HCT116 (cell line): ENCODE results near the gene CCDC192. TPM values are rescaled to one million over a fixed set of nuclear protein-coding genes. Genes with fewer than 3 reads are reported as not detected.

Source experiments
- ATAC-seq: fragments of 200-7000 bp; cut with Tn5 transposase; 2 replicates; pipeline ENCODE4 v1.9.1; 2020; ENCODE audit warnings: mild to moderate bottlenecking, moderate library complexity
- BruUV-seq: library from RNA; stranded (reverse); fragments of 400-500 nt; replicated peaks from 2 replicates; lab custom pipeline; 2021; lab: Mats Ljungman, UMichigan
- CTCF ChIA-PET: fragments of 300-600 bp; sonication (Branson Sonifier 250); formaldehyde crosslinking; loops from one replicate; lab custom pipeline; 2021; ENCODE audit warnings: antibody characterized with exemption; lab: Charles Lee
- POLR2A ChIA-PET: fragments of 300-600, 350-600 bp; sonication (Branson Sonifier 250); formaldehyde crosslinking; loops from one replicate; lab custom pipeline; 2021; ENCODE audit warnings: antibody characterized with exemption; lab: Charles Lee
- RAD21 ChIA-PET, 2 experiments: fragments of 300-600 bp; sonication (Branson Sonifier 250); formaldehyde crosslinking; loops; one replicate each; lab custom pipeline; 2023; ENCODE audit warnings: low total read pairs in 2 of 2; ENCODE audit not compliant: uncharacterized antibody in 2 of 2, unreplicated experiment in 2 of 2, low non-redundant PET in 1 of 2; lab: Charles Lee
- DNase-seq: peaks from one replicate; pipeline ENCODE4 v3.0.0-alpha.2; 2010; ENCODE audit warnings: low read depth, low spot score
- H2AFZ ChIP-seq: fragments of 200-600 bp; shearing (Covaris generic), sonication (generic); 2 replicates; pipeline ENCODE4 v1.6.1; 2017; ENCODE audit warnings: low read depth, mixed run types, mixed read lengths, antibody characterized with exemption, low read length; ENCODE audit not compliant: poor library complexity, severe bottlenecking
- H3K27ac ChIP-seq: 2 replicates; pipeline ENCODE4 v1.5.1; 2012; ENCODE audit warnings: low read depth, low read length
- H3K27me3 ChIP-seq: fragments of 200-600 bp; sonication (generic); 2 replicates; pipeline ENCODE4 v1.6.1; 2016; ENCODE audit warnings: mixed run types, low read length, mixed read lengths; ENCODE audit not compliant: insufficient read depth
- H3K36me3 ChIP-seq, 2 experiments: fragments of 200-500 bp in 1 of 2; fragments of 200-600 bp in 1 of 2; sonication (Bioruptor generic) in 1 of 2; sonication (generic) in 1 of 2; 2 replicates each; pipeline versions ENCODE4 v1.5.1 to v1.6.1; 2014 to 2016; ENCODE audit warnings: low read length in 2 of 2, inconsistent platforms in 1 of 2, mixed read lengths in 1 of 2, mixed run types in 1 of 2; ENCODE audit not compliant: insufficient read depth in 2 of 2, control insufficient read depth in 1 of 2
- H3K4me1 ChIP-seq, 2 experiments: fragments of 200-600 bp in 1 of 2; sonication (generic) in 1 of 2; 2 replicates each; pipeline versions ENCODE4 v1.5.1 to v1.6.1; 2012 to 2017; ENCODE audit warnings: low read length in 2 of 2, inconsistent platforms in 1 of 2, mild to moderate bottlenecking in 1 of 2, mixed read lengths in 1 of 2, mixed run types in 1 of 2, moderate library complexity in 1 of 2; ENCODE audit not compliant: insufficient read depth in 2 of 2, control insufficient read depth in 1 of 2
- H3K4me2 ChIP-seq: fragments of 200-600 bp; sonication (generic); 2 replicates; pipeline ENCODE4 v1.6.1; 2017; ENCODE audit warnings: mixed run types, low read length, mixed read lengths
- H3K4me3 ChIP-seq, 2 experiments: fragments of 200-600 bp in 1 of 2; sonication (generic) in 1 of 2; replicated peaks in 1 of 2; 2 replicates each; pipeline ENCODE4 v1.5.1; 2011 to 2016; ENCODE audit warnings: low read length in 2 of 2, control low read depth in 1 of 2, low read depth in 1 of 2, mild to moderate bottlenecking in 1 of 2, mixed read lengths in 1 of 2, mixed run types in 1 of 2
- H3K79me2 ChIP-seq: fragments of 200-600 bp; sonication (generic); 2 replicates; pipeline ENCODE4 v1.6.1; 2017; ENCODE audit warnings: mild to moderate bottlenecking, mixed run types, low read length, moderate library complexity, mixed read lengths; ENCODE audit not compliant: insufficient read depth
- H3K9ac ChIP-seq: fragments of 200-600 bp; sonication (generic); 2 replicates; pipeline ENCODE4 v1.6.1; 2016; ENCODE audit warnings: low read length, mixed read lengths
- H3K9me2 ChIP-seq: fragments of 200-600 bp; sonication (generic), shearing (Covaris generic); 2 replicates; pipeline ENCODE4 v1.6.1; 2017; ENCODE audit warnings: mixed run types, mild to moderate bottlenecking, moderate library complexity; ENCODE audit not compliant: insufficient read depth
- H3K9me3 ChIP-seq, 2 experiments: fragments of 200-500 bp in 1 of 2; fragments of 200-600 bp in 1 of 2; sonication (Bioruptor generic) in 1 of 2; sonication (generic) in 1 of 2; 2 replicates each; pipeline ENCODE4 v1.6.1; 2014 to 2017; ENCODE audit warnings: low read length in 2 of 2, mixed read lengths in 2 of 2, inconsistent platforms in 1 of 2, low read depth in 1 of 2, mild to moderate bottlenecking in 1 of 2, mixed run types in 1 of 2, moderate library complexity in 1 of 2; ENCODE audit not compliant: control insufficient read depth in 1 of 2, insufficient read depth in 1 of 2
- H4K20me1 ChIP-seq: fragments of 200-600 bp; sonication (generic), shearing (Covaris generic); 2 replicates; pipeline ENCODE4 v1.6.1; 2017; ENCODE audit warnings: mixed run types, mild to moderate bottlenecking, moderate library complexity; ENCODE audit not compliant: insufficient read depth
- EGR1 ChIP-seq: IDR thresholded peaks from 2 replicates; pipeline ENCODE4 v1.6.1; 2012; ENCODE audit warnings: low read depth
- EZH2 ChIP-seq: fragments of 200-600 bp; sonication (generic); IDR thresholded peaks from 2 replicates; pipeline ENCODE4 v1.6.1; 2017; ENCODE audit warnings: antibody characterized with exemption, mixed run types
- FOSL1 ChIP-seq: IDR thresholded peaks from 2 replicates; pipeline ENCODE4 v1.6.1; 2012; ENCODE audit warnings: low read depth
- MAX ChIP-seq: IDR thresholded peaks from 2 replicates; pipeline ENCODE4 v1.6.1; 2012
- POLR2AphosphoS5 ChIP-seq: IDR thresholded peaks from 2 replicates; pipeline ENCODE4 v1.6.1; 2011; ENCODE audit warnings: mild to moderate bottlenecking, low read depth, low read length, moderate library complexity
- TCF7L2 ChIP-seq: IDR thresholded peaks from 2 replicates; pipeline ENCODE4 v1.7.0; 2011; ENCODE audit warnings: borderline replicate concordance, inconsistent platforms; ENCODE audit not compliant: insufficient read depth, insufficient read length; ENCODE audit errors: extremely low read depth
- ZNF274 ChIP-seq: fragments of 200-500 bp; sonication (Bioruptor generic); IDR thresholded peaks from 2 replicates; pipeline ENCODE4 v1.6.1; 2014; ENCODE audit warnings: mild to moderate bottlenecking, low read depth, low read length, inconsistent platforms
- intact Hi-C: fragments of 100-400 bp; cut with micrococcal nuclease; formaldehyde crosslinking; loops from 2 replicates; pipeline ENCODE4 v1.10.0; 2022
- total RNA-seq: library from RNA; stranded (reverse); gene quantifications from one replicate; pipeline ENCODE4 v1.2.1, GENCODE V29; 2021; ENCODE audit not compliant: unreplicated experiment
- TF ChIP-seq, protein P1 (sequence below): IDR thresholded peaks from 2 replicates; pipeline ENCODE4 v1.6.1; 2011; ENCODE audit warnings: mild to moderate bottlenecking, low read length, moderate library complexity; ENCODE audit not compliant: insufficient replicate concordance; ENCODE audit errors: extremely low read depth
- TF ChIP-seq, protein P2 (sequence below), 3 experiments: fragments of 200-600 bp in 1 of 3; sonication (generic) in 1 of 3; IDR thresholded peaks in 2 of 3; conservative IDR thresholded peaks in 1 of 3; 2 replicates each; pipeline ENCODE4 v1.5.1; 2012 to 2017; ENCODE audit warnings: low read depth in 2 of 3, low read length in 2 of 3, antibody characterized with exemption in 1 of 3, borderline replicate concordance in 1 of 3, control low read depth in 1 of 3, mild to moderate bottlenecking in 1 of 3, mixed read lengths in 1 of 3, mixed run types in 1 of 3, moderate library complexity in 1 of 3; ENCODE audit not compliant: insufficient read depth in 1 of 3

The CCDC192 gene
- total RNA-seq, 1 experiment from 2014 or later: not detected

DNA sequence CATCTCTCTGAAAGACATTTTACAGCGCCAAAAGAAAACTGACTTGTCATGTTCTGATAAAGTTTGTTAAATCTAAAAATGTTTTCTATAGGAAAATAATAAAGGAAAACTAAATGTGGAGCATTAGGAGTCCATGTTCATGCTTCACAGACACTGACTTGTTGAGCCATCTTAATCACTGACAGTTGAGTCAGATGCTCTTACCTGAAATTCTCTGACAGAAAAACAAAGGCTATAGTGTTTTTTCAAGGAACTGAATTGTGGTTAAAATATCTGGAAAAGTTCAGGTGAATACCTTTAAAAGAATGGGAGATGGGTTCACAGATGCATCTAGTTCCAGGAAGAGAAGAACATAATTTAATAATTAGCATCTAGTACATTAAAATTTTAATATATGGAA, 266.9 kb downstream of the CCDC192 start:
- Histone ChIP-seq H3K9ac (no peak overlapping the region), H3K36me3 (no peaks in the 10 kb centered on the region), H3K4me3 (no peak overlapping the region), H3K9me3 (no peaks in the 10 kb centered on the region), H3K4me1 (no peaks in the 10 kb centered on the region), H3K79me2 (no peaks in the 10 kb centered on the region), H3K27ac (no peak overlapping the region), H3K9me2 (0 out of 2 replicates have a peak, but pooled peaks cover 3% of the 10 kb centered on the region), H3K4me2 (no peak overlapping the region), H2AFZ (no peak overlapping the region), H3K27me3 (no peaks in the 10 kb centered on the region), H4K20me1 (no peaks in the 10 kb centered on the region)
- intact Hi-C loops: no loop called here
- DNase-seq (no peak), ATAC-seq (no peak)
- TF ChIP-seq FOSL1 (no peak), POLR2AphosphoS5 (no peak), TCF7L2 (no peak), EZH2 (no peak), ZNF274 (no peak), MAX (no peak), EGR1 (no peak)
- TF ChIP-seq, protein P1, sequence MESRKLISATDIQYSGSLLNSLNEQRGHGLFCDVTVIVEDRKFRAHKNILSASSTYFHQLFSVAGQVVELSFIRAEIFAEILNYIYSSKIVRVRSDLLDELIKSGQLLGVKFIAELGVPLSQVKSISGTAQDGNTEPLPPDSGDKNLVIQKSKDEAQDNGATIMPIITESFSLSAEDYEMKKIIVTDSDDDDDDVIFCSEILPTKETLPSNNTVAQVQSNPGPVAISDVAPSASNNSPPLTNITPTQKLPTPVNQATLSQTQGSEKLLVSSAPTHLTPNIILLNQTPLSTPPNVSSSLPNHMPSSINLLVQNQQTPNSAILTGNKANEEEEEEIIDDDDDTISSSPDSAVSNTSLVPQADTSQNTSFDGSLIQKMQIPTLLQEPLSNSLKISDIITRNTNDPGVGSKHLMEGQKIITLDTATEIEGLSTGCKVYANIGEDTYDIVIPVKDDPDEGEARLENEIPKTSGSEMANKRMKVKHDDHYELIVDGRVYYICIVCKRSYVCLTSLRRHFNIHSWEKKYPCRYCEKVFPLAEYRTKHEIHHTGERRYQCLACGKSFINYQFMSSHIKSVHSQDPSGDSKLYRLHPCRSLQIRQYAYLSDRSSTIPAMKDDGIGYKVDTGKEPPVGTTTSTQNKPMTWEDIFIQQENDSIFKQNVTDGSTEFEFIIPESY: no peak
- TF ChIP-seq, protein P2, sequence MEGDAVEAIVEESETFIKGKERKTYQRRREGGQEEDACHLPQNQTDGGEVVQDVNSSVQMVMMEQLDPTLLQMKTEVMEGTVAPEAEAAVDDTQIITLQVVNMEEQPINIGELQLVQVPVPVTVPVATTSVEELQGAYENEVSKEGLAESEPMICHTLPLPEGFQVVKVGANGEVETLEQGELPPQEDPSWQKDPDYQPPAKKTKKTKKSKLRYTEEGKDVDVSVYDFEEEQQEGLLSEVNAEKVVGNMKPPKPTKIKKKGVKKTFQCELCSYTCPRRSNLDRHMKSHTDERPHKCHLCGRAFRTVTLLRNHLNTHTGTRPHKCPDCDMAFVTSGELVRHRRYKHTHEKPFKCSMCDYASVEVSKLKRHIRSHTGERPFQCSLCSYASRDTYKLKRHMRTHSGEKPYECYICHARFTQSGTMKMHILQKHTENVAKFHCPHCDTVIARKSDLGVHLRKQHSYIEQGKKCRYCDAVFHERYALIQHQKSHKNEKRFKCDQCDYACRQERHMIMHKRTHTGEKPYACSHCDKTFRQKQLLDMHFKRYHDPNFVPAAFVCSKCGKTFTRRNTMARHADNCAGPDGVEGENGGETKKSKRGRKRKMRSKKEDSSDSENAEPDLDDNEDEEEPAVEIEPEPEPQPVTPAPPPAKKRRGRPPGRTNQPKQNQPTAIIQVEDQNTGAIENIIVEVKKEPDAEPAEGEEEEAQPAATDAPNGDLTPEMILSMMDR (IDR thresholded peaks at IDR 0.05 in 2 of 3, conservative IDR thresholded peaks at IDR 0.05 in 1 of 3; ENCODE audit: borderline replicate concordance in 1 of 3, insufficient read depth in 1 of 3, low read depth in 2 of 3, low read length in 2 of 3): no peak
- ChIA-PET CTCF (no interaction called here), RAD21 (no interaction called here), POLR2A (no interaction called here)
- BruUV-seq: no TSS peak
